Mucosa of gallbladder (tissue), 1 donor: Measurements from ENCODE around the gene IFNG-AS1. TPM values are rescaled to one million over a fixed set of nuclear protein-coding genes. Genes with fewer than 3 reads are reported as not detected.

ENCODE experiments used
- DNase-seq: peaks from one replicate; pipeline ENCODE4 v3.0.0-alpha.2; 2020; ENCODE audit warnings: low spot score
- total RNA-seq: library from RNA; stranded (reverse); gene quantifications from one replicate; pipeline ENCODE4 v1.2.1, GENCODE V29; 2021
- donor health status: DM: no; HTN: no; CAD: no.

Gene IFNG-AS1
- total RNA-seq, 1 donor from 2014 or later = not detected

DNA sequence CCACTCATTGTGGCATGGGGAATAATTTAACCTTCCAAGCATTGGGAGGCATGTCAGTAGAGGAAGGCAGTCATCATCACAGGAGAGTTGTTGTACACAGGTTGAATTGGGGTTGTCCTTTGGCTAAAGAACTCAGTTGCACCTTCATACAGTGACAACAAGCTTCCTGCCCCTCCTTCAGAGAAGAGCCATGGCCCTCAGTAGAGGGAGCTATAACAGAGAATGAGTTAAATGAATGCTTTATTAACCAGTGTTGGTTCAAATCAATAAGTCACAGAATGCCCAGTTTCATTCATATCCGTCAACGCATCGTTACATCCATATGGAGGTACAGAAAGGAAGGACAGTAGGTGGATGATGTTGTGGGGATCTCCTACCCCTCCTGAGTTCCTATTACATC lies 4.8 kb downstream of the IFNG-AS1 start:
- no peak for DNase-seq

DNA sequence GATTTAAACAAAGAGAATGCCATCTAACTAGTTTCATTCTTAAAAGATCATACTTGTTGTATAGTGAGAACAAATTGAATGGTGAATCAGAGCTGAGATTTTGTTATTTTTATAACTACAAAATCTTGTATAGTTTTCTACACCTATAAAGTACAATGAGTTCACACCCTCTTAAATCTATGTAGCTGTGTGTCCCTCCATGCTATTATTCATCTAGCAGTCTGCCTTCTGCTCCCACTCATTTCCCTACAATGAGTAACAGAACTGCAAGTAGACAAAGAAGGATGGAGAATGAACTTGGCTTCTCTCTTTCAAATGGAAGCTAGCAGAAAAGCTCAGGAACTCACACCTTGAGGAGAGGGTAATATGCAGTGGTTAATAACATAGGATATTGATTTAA lies 7.1 kb downstream of the IFNG-AS1 start:
- DNase-seq = no peak

GRCh38 chr12:67998379-67998778 lies 9.1 kb downstream of the IFNG-AS1 start:
- DNase-seq = no peak

GRCh38 chr12:67999244-67999643 lies 10.0 kb downstream of the IFNG-AS1 start:
- no peak for DNase-seq

DNA sequence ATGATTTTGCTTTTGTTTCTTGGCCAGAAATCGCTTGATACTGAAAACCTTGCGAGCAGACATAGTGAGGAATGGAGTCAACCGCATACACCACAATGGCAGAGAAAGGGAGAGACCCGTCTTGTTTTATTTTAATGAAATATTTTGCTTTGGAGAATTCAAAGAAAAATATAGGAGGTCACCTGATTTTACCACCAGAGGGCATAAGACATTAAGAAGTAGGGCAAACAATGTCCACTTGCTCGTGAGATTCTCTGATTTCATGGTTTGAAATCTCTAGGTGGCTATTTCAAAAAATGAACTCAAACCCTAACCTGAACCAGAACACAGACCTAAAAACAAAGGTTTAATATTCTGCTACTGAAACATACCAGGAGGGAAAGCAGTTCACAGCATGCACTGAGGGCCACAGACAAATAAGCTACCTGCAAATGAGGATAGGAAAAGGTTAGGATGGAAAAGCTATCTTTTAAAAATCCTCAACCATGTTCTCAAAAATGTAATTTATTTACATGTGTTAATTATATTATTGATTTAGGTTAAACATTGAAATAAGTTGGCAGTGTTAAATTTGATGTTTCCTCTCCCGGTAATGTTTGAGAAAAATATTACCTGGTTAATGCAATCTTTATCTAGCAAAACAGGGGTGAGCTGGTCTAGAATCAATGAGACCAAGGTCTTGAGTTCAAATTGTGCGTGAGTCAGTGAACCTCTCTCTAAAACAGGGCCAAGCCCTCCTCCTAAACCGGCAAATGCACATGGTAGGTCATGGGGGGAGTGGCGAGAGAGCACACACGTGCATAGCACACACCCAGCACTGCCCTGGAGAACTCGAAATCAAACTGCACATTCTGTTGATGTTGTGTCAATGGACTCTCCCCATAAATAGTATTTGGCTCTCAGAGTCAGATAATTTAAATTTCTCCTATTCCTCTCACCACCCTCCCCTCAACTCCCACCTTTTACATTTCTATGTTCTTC lies 12.5 kb downstream of the IFNG-AS1 start:
- peak; percentile 14 for DNase-seq

DNA sequence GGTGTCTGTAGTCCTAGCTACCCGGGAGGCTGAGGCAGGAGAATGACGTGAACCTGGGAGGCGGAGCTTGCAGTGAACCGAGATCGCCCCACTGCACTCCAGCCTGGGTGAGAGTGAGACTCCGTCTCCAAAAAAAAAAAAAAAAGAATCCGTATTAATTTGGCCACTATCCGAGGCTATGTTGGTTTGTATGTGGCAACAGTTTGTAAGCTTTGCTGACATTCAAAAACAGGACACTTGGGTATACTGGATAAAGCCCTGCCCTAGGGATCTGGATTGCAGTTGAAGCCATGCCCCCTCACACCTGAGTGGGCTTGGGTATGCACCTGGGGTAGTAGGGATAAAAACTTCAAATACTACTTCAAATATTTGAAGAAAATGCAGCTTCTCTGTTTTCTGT lies 14.5 kb downstream of the IFNG-AS1 start:
- no peak for DNase-seq

GRCh38 chr12:68007033-68007432 lies 17.8 kb downstream of the IFNG-AS1 start:
- DNase-seq = no peak

DNA sequence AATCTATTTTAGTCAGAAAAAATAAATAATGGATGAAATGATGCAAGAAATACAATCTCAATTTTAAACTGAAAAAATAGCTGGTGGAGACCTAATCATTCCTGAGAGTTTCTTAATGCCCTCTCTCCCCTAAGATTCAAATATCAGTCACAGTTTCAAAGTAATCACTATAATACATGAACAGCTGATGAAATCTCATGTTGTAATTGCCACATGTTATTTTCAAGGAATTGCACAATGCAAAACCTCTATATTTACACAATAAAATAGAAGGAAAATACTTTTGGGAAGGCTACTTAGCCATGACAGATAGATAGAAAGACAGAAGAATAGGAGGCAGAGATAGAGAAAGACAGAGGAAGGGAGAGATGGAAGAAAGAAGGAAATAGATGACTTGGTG lies 18.2 kb downstream of the IFNG-AS1 start:
- no peak for DNase-seq

DNA sequence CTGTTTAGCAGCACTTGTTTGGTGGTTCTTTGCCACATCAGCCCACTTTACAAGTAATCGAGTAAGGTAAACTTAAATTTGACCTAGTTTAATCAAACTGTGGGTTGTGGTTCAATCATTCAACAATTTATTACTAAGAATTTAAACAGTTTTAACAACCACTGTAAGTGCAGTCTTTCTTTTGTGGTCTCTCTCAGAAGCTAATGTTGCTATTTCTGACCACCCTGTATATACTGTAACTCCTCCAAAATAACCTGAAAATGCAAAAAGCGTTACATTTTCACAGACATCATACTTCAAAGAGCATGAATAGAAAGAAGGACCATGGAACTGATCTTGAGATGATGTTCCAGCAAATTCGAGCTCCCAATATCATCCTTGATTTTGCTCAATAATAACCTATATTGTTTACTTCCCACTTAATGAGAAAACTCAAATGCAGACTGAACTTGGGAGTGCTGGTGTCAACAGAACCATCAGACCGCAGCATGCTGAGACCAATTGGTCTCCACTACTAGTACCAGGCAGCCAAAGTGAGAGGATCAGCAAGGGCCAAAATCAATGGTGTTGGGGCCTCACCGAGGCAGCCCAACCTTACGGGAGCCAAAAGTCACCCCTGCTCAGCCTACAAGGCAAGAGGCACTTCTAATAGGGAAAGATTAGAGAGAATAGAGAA lies 22.1 kb downstream of the IFNG-AS1 start:
- DNase-seq = no peak

DNA sequence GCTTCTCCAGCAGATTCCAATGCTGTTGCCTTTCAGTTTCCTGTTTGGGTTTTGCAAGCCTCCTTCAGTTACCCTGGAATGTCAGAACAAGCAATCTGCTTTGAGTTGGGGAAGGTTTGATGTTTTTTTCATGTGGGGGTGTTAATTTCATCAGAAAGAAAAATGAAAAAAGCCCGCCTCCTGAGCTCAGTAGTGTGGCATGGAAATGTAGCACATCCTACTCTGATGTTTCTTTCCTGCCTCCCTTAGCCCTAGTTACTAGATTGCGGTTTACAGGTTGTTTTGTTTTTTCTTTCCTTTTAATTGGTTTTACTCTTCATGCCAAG lies 22.6 kb downstream of the IFNG-AS1 start:
- no peak for DNase-seq

DNA sequence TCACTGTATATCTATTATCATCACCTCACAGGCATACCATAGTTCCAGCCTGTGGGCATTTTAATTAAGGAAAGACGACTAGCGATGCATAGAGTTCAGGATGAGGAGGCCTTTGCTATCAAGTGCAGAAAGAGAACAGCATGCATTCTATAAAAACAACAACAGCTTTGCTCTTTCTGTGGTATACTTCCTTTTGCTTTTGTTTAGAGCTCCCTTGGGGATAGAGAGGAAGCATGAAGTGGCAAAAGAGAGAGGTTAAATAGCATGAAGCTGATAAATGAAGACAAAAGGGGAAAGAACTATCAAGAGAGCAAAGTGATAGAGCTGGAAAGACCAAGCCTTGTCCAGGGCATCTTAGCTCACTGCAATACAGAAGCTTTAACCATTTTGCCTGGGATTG lies 23.5 kb downstream of the IFNG-AS1 start:
- DNase-seq = no peak

DNA sequence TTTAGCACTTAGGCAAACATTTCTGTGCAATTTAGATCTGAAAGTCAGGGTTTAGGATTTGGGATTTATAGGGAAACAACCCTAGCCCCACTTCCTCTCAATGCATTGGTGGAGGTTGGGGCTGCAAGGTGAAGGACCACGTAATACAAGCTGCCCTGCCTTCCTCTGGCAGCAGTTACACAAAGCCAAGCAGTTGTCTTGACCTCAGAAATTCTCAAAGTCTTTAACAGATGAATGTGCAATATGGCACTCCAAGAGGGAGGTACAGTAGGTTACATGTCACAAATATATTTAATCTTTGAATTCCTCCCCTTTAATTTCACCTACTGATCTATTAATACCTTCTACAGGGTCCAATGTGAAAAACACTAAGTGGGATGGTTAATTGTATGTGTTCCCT lies 23.9 kb downstream of the IFNG-AS1 start:
- no peak for DNase-seq

- DNase-seq = no peak
These were observed 26.9 kb downstream of the IFNG-AS1 start for GRCh38 chr12:68016136-68016535.

DNA sequence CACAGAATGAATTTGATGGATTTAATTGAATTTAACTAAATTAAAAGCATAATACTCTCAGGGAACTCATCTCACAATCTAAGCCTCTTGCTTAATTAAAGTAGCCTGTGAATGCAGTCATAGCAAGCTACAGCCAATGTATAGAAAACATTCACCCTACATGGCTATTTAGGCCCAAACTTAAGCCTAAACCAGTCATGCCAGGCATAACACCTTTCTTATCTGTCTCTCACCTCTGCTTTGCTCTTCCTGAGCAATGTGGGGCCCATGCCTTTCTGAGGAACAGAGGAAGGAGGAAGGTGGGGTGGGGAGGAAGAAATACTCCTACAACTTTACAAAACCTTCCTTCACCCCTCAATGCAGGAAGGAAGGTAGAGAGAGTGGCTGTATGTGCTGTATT lies 29.1 kb downstream of the IFNG-AS1 start:
- no peak for DNase-seq

DNA sequence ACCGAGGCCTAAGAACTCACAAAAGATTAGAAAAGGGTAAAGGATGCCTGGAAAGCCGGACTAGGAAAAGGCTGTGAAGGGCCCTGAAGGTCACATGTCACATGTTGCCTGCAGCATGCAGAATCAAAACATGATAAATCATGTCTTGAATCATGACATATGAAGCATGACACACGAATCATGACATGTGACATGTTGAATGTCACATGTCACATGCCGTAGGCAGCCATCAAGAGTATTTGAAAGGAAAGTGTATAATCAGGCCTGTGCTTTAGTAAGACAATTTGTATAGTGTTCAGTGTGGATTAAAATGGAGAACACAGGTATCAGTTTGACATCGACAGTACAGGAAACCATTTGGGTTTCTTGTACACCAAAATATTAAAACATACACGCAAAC lies 30.8 kb downstream of the IFNG-AS1 start:
- no peak for DNase-seq

GRCh38 chr12:68020699-68021098 lies 31.5 kb downstream of the IFNG-AS1 start:
- no peak for DNase-seq

GRCh38 chr12:68028647-68029046 lies 39.4 kb downstream of the IFNG-AS1 start:
- DNase-seq = no peak

GRCh38 chr12:68030248-68030647 lies 41.0 kb downstream of the IFNG-AS1 start:
- no peak for DNase-seq

DNA sequence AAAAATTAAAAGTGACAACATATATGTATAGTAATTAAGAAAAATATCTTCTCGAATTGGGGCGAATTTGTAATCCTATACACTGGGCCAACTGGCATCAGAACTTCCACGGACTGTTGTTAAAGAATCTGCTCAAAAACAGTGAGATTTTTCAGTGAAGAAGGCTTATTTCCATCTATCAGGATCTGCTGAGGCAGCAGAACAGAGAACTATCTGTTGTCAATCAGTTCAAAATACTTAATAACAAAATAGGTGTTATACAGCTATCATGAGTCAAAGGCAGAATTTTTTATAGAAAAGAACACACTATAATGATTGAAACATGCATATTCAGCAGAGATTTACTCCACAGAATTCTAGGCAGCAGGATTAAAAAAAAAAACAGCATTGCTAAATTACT lies 41.9 kb downstream of the IFNG-AS1 start:
- no peak for DNase-seq

DNA sequence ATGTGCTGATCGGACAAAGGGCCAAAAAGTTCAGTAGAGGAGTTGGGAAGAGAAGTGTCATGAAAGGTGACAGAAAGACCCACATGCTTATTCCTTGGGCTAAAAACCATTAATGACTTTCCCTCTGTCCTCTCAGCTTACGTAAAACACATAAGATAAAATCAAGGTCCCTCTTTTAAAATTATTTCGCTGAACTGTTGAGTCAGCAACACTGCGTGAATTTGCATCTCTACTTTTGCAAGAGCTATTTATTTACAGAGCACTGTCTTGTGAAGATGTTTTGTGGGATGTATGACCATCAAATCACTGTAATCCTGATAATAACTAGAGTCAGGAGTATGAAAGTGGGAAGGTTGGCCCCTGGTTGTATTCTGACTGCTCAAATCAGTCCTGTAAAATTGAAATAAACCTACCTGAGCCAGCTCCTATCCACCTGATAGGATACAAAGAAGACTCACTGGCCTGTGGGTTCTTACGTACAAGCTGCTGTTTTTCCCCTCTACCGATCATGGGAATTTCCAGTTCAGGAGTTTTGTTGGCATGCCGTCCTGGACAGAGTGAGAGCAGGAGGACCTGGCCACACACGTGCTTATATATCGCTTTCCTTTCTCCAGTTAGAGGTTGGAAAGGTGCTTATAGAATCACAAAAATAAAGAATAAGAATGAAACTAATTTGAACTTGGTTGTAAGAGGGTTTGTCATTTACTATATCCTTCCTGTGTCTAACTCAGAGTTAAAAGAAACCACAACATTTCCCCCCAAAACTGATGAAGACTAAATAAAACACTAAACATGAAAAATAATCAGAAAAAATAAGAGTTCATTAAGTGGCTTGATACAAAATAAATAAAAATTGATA lies 42.9 kb downstream of the IFNG-AS1 start:
- no peak for DNase-seq

DNA sequence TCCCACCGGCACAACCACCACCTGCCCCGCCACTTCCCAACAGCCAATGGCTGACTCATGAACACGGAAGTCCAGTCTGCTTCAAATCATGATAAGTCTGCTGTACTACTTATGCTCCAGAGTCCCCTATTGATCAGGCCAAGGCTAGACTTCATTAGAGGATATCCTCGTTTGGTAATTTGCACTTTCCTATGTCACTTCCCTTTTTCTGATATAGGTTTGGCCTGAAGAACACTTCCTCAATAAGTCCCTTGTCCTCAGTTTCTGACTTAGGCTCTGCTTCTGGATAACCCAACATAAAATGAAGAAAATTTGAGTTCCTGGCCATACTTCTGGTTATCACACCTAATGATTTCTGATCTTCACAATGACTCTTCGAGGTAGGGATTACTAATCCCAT lies 45.3 kb downstream of the IFNG-AS1 start:
- peak; percentile 22 for DNase-seq

DNA sequence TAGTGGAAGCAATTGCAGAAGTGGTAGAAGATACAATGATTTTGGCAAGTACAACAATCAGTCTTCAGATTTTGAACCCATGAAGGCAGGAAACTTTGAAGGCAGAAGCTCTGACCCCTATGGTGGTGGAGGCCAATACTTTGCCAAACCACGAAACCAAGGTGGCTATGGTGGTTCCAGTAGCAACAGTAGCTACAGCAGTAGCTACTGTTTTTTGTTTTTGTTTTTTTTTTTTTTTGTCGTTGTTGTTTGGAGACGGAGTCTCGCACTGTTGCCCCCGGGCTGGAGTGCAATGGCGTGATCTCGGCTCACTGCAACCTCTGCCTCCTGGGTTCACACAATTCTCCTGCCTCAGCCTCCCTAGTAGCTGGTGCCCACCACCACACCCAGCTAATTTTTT lies 47.4 kb downstream of the IFNG-AS1 start:
- no peak for DNase-seq
